NCI-H1436 (cell line): ENCODE measurements around the gene LDLR.
"Not testable (repeated sequence)": the region's sequence is repeated elsewhere in the genome, so short reads cannot be mapped to it uniquely, and the experiment has no call there.

Experiments used
- DNase-seq: peaks from one replicate; lab custom pipeline; 2025; lab: John Stamatoyannopoulos, UW

Gene LDLR

GRCh38 chr19:11070123-11070522, 19.1 kb upstream of the LDLR start:
- no peak for DNase-seq

GRCh38 chr19:11073568-11073967, 15.7 kb upstream of the LDLR start:
- no peak for DNase-seq

- DNase-seq = not testable (repeated sequence)
Measured at GRCh38 chr19:11076792-11077191, 12.5 kb upstream of the LDLR start.

GRCh38 chr19:11078893-11079292, 10.4 kb upstream of the LDLR start:
- DNase-seq = no peak

- no peak for DNase-seq
Measured at GRCh38 chr19:11079999-11080398, 9.3 kb upstream of the LDLR start.

GRCh38 chr19:11087870-11088505, 1.3 kb upstream of the LDLR start:
- DNase-seq = no peak

- DNase-seq = no peak
Measured at GRCh38 chr19:11088506-11089253, 583 bp upstream of the LDLR start.

GRCh38 chr19:11090014-11090263, 676 bp downstream of the LDLR start:
- not testable (repeated sequence) for DNase-seq

- peak; percentile 97 for DNase-seq
Measured at GRCh38 chr19:11090264-11090996, 1.2 kb downstream of the LDLR start.

GRCh38 chr19:11090997-11091702, 1.9 kb downstream of the LDLR start:
- DNase-seq = no peak

- DNase-seq = no peak
Measured at GRCh38 chr19:11091703-11092153, 2.5 kb downstream of the LDLR start.

GRCh38 chr19:11092181-11092538, 2.9 kb downstream of the LDLR start:
- no peak for DNase-seq

GRCh38 chr19:11093689-11094238, 4.5 kb downstream of the LDLR start:
- no peak for DNase-seq

GRCh38 chr19:11094520-11094894, 5.2 kb downstream of the LDLR start:
- DNase-seq = no peak

GRCh38 chr19:11096210-11096841, 7.1 kb downstream of the LDLR start:
- DNase-seq = no peak

- not testable (repeated sequence) for DNase-seq
Measured at GRCh38 chr19:11097367-11097766, 8.1 kb downstream of the LDLR start.

GRCh38 chr19:11098327-11098726, 9.1 kb downstream of the LDLR start:
- DNase-seq = no peak

- no peak for DNase-seq
Measured at GRCh38 chr19:11098861-11099260, 9.6 kb downstream of the LDLR start.

GRCh38 chr19:11100049-11100448, 10.8 kb downstream of the LDLR start:
- DNase-seq = no peak

GRCh38 chr19:11101057-11101456, 11.8 kb downstream of the LDLR start:
- DNase-seq = no peak

- no peak for DNase-seq
Measured at GRCh38 chr19:11102944-11103343, 13.7 kb downstream of the LDLR start.

GRCh38 chr19:11103667-11104066, 14.4 kb downstream of the LDLR start:
- not testable (repeated sequence) for DNase-seq
